HepG2 (cell line): ENCODE data around the gene IKZF3. TPM values are rescaled to one million over a fixed set of nuclear protein-coding genes. Genes with fewer than 3 reads are reported as not detected.

Source experiments
- AHDC1 ChIP-seq: sonication (generic); formaldehyde crosslinking; IDR thresholded peaks from 2 replicates; pipeline ENCODE4 v1.5.1; 2020; ENCODE audit warnings: mild to moderate bottlenecking, missing genetic modification reagents, borderline replicate concordance
- CBX2 ChIP-seq, 2 experiments: fragments of 200-600 bp in 1 of 2; sonication (generic); formaldehyde crosslinking in 1 of 2; IDR thresholded peaks; 2 replicates each; pipeline versions ENCODE4 v1.7.0 to v1.8.1; 2018 to 2022; ENCODE audit warnings: low read depth in 2 of 2, low read length in 1 of 2, mild to moderate bottlenecking in 1 of 2, missing genetic modification reagents in 1 of 2
- GTF3A ChIP-seq: sonication (generic); formaldehyde crosslinking; conservative IDR thresholded peaks from 2 replicates; pipeline ENCODE4 v1.4.0; 2020; ENCODE audit warnings: mild to moderate bottlenecking, missing genetic modification reagents
- HOXA5 ChIP-seq: sonication (generic); formaldehyde crosslinking; IDR thresholded peaks from 2 replicates; pipeline ENCODE4 v1.4.0; 2020; ENCODE audit warnings: missing genetic modification reagents
- KAT2B ChIP-seq: fragments of 150-350 bp; IDR thresholded peaks from 2 replicates; pipeline ENCODE4 v1.6.1; 2014; ENCODE audit warnings: low read depth, low read length, borderline replicate concordance
- KDM6A ChIP-seq: IDR thresholded peaks from 2 replicates; pipeline ENCODE4 v1.6.1; 2016; ENCODE audit warnings: low read depth
- KLF9 ChIP-seq: IDR thresholded peaks from 2 replicates; pipeline ENCODE4 v1.6.1; 2016; ENCODE audit warnings: low read depth
- NCOA5 ChIP-seq: sonication (generic); formaldehyde crosslinking; IDR thresholded peaks from 2 replicates; pipeline ENCODE4 v1.4.0; 2020; ENCODE audit warnings: missing genetic modification reagents
- RARG ChIP-seq: sonication (generic); formaldehyde crosslinking; IDR thresholded peaks from 2 replicates; pipeline ENCODE4 v1.4.0; 2020; ENCODE audit warnings: low read depth, mild to moderate bottlenecking, missing genetic modification reagents
- REST ChIP-seq, 2 experiments: IDR thresholded peaks; 2 replicates each; pipeline ENCODE4 v1.6.1; 2011 to 2012; ENCODE audit warnings: low read length in 2 of 2, borderline replicate concordance in 1 of 2, low read depth in 1 of 2, mild to moderate bottlenecking in 1 of 2, moderate library complexity in 1 of 2
- SNAPC2 ChIP-seq: sonication (generic); formaldehyde crosslinking; IDR thresholded peaks from 2 replicates; pipeline ENCODE4 v1.8.1; 2022; ENCODE audit warnings: mild to moderate bottlenecking, missing genetic modification reagents
- SP1 ChIP-seq, 2 experiments: fragments of 450-650 bp in 1 of 2; sonication (generic) in 1 of 2; formaldehyde crosslinking in 1 of 2; IDR thresholded peaks; 2 replicates each; pipeline versions ENCODE4 v1.4.0 to v1.6.1; 2016 to 2020; ENCODE audit warnings: missing genetic modification reagents in 1 of 2
- TIGD3 ChIP-seq: sonication (generic); formaldehyde crosslinking; IDR thresholded peaks from 2 replicates; pipeline ENCODE4 v1.5.1; 2020; ENCODE audit warnings: mild to moderate bottlenecking, missing genetic modification reagents, borderline replicate concordance
- ZNF234 ChIP-seq: sonication (generic); formaldehyde crosslinking; conservative IDR thresholded peaks from 2 replicates; pipeline ENCODE4 v1.5.1; 2020; ENCODE audit warnings: mild to moderate bottlenecking, missing genetic modification reagents
- polyA plus RNA-seq, 8 experiments: library from polyadenylated mRNA; depleted of rRNA in 3 of 8; stranded (reverse) in 7 of 8; unstranded in 1 of 8; fragments of >200 nt; fragmentation: Illumina TruSeq in 4 of 8; extraction: Trizol in 4 of 8; gene quantifications; 2 replicates each; pipeline versions ENCODE4 v1.2.1 to v1.2.3, GENCODE V29; 2011 to 2016; ENCODE audit warnings: low read depth in 4 of 8, missing spikeins in 1 of 8, mixed read lengths in 1 of 8; ENCODE audit not compliant: insufficient read depth in 1 of 8
- total RNA-seq, 5 experiments: library from RNA; depleted of rRNA; stranded (reverse); fragments of >200 nt; fragmentation: Illumina TruSeq; extraction: Trizol; gene quantifications; 2 replicates each; pipeline ENCODE4 v1.2.3, GENCODE V29; 2016; ENCODE audit warnings: low read depth in 1 of 5

Gene IKZF3
- total and polyA plus RNA-seq, 2 of the 13 experiments (the other 11 are each of a cell fraction or from before 2014, with no cell fraction given), result not detected

GRCh38 chr17:39738983-39739884, 124.9 kb downstream of the IKZF3 start (continued):
- peak in 1 of 2 experiments; percentile 47; a peak in 2 of 4 replicates for TF ChIP-seq REST (IDR thresholded peaks at IDR 0.05; ENCODE audit: borderline replicate concordance in 1 of 2, low read depth in 1 of 2, low read length in 2 of 2)
- no peak for TF ChIP-seq SP1 (IDR thresholded peaks at IDR 0.05)
- no peak; the same call in 1 of the 2 replicates for TF ChIP-seq SP1 (CRISPR knock-in tag; IDR thresholded peaks at IDR 0.05)
- TF ChIP-seq CBX2 (IDR thresholded peaks at IDR 0.05; ENCODE audit: low read depth, low read length), result no peak
- TF ChIP-seq CBX2 (CRISPR knock-in tag; IDR thresholded peaks at IDR 0.05; ENCODE audit: low read depth), result no peak
- TF ChIP-seq KLF9, result peak; percentile 94
- no peak for TF ChIP-seq NCOA5 (CRISPR knock-in tag)
- peak; percentile 33; the same call in 1 of the 2 replicates for TF ChIP-seq KDM6A (CRISPR knock-in tag)
- peak; percentile 64; the same call in 1 of the 2 replicates for TF ChIP-seq AHDC1 (CRISPR knock-in tag)
- TF ChIP-seq KAT2B, result no peak
- TF ChIP-seq ZNF234 (CRISPR knock-in tag), result no peak
- TF ChIP-seq HOXA5 (CRISPR knock-in tag), result no peak; the same call in none of the 2 replicates
- no peak for TF ChIP-seq SNAPC2 (CRISPR knock-in tag)
- no peak; the same call in 1 of the 2 replicates for TF ChIP-seq TIGD3 (CRISPR knock-in tag)
- TF ChIP-seq GTF3A (CRISPR knock-in tag), result 0 out of 2 replicates have a peak, but pooled peaks have one; percentile 41
- no peak for TF ChIP-seq RARG
